ENCODE results near the gene CD22.
"Not testable (repeated sequence)": the region's sequence is repeated elsewhere in the genome, so short reads cannot be mapped to it uniquely, and the experiment has no call there.

The CD22 gene

DNA sequence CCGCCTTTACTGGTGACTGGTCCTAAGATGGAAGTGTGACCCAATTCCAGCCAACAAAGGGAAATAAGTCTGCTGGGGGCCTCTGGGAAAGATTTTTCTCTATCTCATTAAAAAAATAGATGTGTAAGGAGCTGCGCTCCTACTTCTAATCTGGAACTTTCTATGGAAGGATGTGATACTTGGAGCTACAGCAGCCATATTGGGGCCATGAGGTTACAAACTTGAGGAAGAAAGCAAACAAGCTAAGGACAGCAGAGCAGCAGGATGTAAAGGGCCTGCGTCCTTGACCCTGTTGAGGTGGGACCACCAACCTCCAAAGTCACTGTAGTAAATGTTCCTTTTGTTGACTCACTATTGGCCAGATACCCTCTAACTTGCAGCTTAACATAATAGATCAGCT, 49.4 kb downstream of the CD22 start:
- H3K4me3 ChIP-seq (ENCODE audit: low read depth, low read length): no peak overlapping the region
- DNase-seq (ENCODE audit: low read depth): no peak
- no peak for TF ChIP-seq MYC (IDR thresholded peaks at IDR 0.05; ENCODE audit: low read depth, low read length)
- no peak for TF ChIP-seq POLR2A (IDR thresholded peaks at IDR 0.05; ENCODE audit: extremely low read depth, insufficient read length)
- TF ChIP-seq CTCF (IDR thresholded peaks at IDR 0.05; ENCODE audit: low read depth, low read length): no peak
- TF ChIP-seq, protein P1, sequence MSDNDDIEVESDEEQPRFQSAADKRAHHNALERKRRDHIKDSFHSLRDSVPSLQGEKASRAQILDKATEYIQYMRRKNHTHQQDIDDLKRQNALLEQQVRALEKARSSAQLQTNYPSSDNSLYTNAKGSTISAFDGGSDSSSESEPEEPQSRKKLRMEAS (IDR thresholded peaks at IDR 0.05; ENCODE audit: low read depth, low read length): no peak

- not testable (repeated sequence) for DNase-seq (ENCODE audit: low read depth); H3K4me3 ChIP-seq (ENCODE audit: low read depth, low read length)
Observed at GRCh38 chr19:35379545-35379944, 50.6 kb downstream of the CD22 start.

GRCh38 chr19:35379992-35380391, 51.0 kb downstream of the CD22 start:
- TF ChIP-seq CTCF (IDR thresholded peaks at IDR 0.05; ENCODE audit: low read depth, low read length) (no peak), MYC (IDR thresholded peaks at IDR 0.05; ENCODE audit: low read depth, low read length) (no peak), POLR2A (IDR thresholded peaks at IDR 0.05; ENCODE audit: extremely low read depth, insufficient read length) (no peak)
- TF ChIP-seq, protein P1 (IDR thresholded peaks at IDR 0.05; ENCODE audit: low read depth, low read length): no peak
- DNase-seq (ENCODE audit: low read depth): no peak
- no peak overlapping the region for H3K4me3 ChIP-seq (ENCODE audit: low read depth, low read length)

DNA sequence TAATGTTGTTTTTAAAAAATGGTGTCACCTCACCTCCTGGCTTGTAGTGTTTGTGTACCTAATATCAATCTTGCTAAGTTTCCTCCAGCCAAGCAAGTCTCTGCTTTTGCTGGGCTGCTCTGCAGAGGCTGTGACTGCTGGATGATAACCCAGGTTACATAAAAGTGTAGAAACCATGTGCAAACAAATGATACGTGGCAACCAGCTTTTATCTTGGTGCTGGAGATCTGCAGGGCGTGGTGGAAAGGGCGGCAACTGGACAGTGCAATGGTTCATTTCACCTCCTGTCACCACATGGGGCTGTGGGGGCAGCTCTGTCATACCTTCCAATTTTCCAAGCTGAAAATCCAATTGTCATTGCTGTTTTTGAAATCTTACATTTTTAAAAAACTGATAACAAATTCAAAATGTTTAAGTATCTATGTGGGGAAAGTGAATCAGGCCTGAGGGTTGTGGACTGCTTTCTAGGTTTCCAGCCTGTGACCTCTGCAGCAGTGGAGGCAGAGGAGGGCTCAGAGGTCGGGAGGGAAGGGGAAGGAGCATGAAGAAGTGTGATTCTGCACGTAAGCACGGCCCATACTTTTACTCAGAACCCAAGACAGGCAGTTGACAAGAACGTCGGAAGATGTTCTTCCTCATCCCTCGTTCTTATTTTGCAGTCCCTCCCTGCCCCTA, 51.6 kb downstream of the CD22 start:
- no peak for DNase-seq (ENCODE audit: low read depth)
- TF ChIP-seq CTCF (IDR thresholded peaks at IDR 0.05; ENCODE audit: low read depth, low read length) (no peak), MYC (IDR thresholded peaks at IDR 0.05; ENCODE audit: low read depth, low read length) (no peak), POLR2A (IDR thresholded peaks at IDR 0.05; ENCODE audit: extremely low read depth, insufficient read length) (no peak)
- TF ChIP-seq, protein P1 (IDR thresholded peaks at IDR 0.05; ENCODE audit: low read depth, low read length): no peak
- H3K4me3 ChIP-seq (ENCODE audit: low read depth, low read length): no peak overlapping the region

DNA sequence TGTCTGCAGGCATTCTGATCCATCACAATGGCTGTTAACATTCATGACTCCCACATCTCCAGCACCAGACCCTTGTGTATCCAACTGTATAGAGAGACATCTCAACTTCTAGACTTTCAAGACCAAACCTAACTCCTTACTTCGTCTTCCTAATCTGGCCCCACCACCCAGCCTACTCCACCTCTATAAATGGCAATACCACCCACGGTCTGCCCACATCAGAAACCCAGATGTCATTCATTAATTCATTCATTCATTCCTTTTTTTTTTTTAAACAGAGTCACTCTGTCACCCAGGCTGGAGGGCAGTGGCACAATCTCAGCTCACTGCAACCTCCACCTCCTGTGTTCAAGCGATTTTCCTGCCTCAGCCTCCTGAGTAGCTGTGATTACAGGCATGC, 52.3 kb downstream of the CD22 start:
- no peak for DNase-seq (ENCODE audit: low read depth)
- H3K4me3 ChIP-seq (ENCODE audit: low read depth, low read length): no peak overlapping the region
- TF ChIP-seq MYC (IDR thresholded peaks at IDR 0.05; ENCODE audit: low read depth, low read length) (no peak), POLR2A (IDR thresholded peaks at IDR 0.05; ENCODE audit: extremely low read depth, insufficient read length) (no peak), CTCF (IDR thresholded peaks at IDR 0.05; ENCODE audit: low read depth, low read length) (no peak)
- TF ChIP-seq, protein P1 (IDR thresholded peaks at IDR 0.05; ENCODE audit: low read depth, low read length): no peak

GRCh38 chr19:35381926-35382325, 52.9 kb downstream of the CD22 start:
- TF ChIP-seq, protein P1 (IDR thresholded peaks at IDR 0.05; ENCODE audit: low read depth, low read length): no peak
- TF ChIP-seq CTCF (IDR thresholded peaks at IDR 0.05; ENCODE audit: low read depth, low read length): no peak
- no peak for TF ChIP-seq POLR2A (IDR thresholded peaks at IDR 0.05; ENCODE audit: extremely low read depth, insufficient read length)
- TF ChIP-seq MYC (IDR thresholded peaks at IDR 0.05; ENCODE audit: low read depth, low read length): no peak
- DNase-seq (ENCODE audit: low read depth): no peak
- no peak overlapping the region for H3K4me3 ChIP-seq (ENCODE audit: low read depth, low read length)
